ENCODE data around the gene ARSH.
A peak's percentile ranks its signal among the peaks of the same experiment; 100 is the strongest.
"Not testable (repeated sequence)": the region's sequence is repeated elsewhere in the genome, so short reads cannot be mapped to it uniquely, and the experiment has no call there.

The ARSH gene

GRCh38 chrX:3037218-3037617, 30.9 kb downstream of the ARSH start:
- DNase-seq (ENCODE audit: low spot score): no peak

- no peak for DNase-seq (ENCODE audit: low spot score)
Measured at GRCh38 chrX:3044196-3044595, 37.9 kb downstream of the ARSH start.

- no peak for DNase-seq (ENCODE audit: low spot score)
Measured at GRCh38 chrX:3044671-3045070, 38.3 kb downstream of the ARSH start.

GRCh38 chrX:3046253-3047240, 40.2 kb downstream of the ARSH start:
- no peak for DNase-seq (ENCODE audit: low spot score)

GRCh38 chrX:3050523-3051175, 44.3 kb downstream of the ARSH start:
- not testable (repeated sequence) for DNase-seq (ENCODE audit: low spot score)

- peak; percentile 1 for DNase-seq (ENCODE audit: low spot score)
Measured at GRCh38 chrX:3052860-3053259, 46.5 kb downstream of the ARSH start.

DNA sequence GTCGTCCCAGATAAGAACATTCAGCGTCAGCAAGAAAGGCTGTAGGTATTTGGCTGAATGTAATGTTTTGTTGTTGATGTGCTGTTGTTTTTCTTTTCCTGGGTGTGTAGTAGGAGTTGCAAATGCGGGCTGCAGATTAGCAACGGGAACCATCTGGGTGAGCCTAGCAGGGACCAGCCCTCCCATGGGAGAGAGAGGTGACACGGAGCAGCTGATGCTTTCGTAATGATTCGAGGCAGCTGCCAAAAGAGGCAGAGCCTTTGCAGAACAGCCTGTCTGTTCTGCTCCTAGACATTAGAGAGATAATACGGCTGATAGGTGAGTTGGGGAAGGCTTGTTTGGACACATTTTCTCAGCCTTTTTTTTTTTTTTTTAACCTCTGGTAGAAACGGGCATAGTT, 60.2 kb downstream of the ARSH start:
- DNase-seq (ENCODE audit: low spot score): no peak

DNA sequence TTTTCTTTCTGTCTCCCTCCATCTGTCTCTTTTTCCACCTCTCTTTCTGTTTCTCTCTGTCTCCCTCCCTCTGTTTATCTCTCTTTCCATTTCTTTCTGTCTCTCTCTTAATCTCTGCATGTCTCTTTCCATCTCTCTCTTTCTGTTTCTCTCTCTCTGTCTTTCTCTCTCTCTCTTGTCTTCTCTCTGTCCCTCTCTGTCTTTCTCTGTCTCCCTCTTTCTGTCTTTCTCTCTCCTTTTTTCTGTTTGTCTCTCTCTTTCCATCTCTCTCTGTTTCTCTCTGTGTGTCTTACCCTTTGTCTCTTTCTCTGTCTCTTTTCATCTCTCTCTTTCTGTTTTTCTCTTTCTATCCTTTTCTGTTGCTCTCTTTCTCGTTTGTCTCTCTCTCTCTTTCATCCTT, 69.6 kb downstream of the ARSH start:
- no peak for DNase-seq (ENCODE audit: low spot score)

DNA sequence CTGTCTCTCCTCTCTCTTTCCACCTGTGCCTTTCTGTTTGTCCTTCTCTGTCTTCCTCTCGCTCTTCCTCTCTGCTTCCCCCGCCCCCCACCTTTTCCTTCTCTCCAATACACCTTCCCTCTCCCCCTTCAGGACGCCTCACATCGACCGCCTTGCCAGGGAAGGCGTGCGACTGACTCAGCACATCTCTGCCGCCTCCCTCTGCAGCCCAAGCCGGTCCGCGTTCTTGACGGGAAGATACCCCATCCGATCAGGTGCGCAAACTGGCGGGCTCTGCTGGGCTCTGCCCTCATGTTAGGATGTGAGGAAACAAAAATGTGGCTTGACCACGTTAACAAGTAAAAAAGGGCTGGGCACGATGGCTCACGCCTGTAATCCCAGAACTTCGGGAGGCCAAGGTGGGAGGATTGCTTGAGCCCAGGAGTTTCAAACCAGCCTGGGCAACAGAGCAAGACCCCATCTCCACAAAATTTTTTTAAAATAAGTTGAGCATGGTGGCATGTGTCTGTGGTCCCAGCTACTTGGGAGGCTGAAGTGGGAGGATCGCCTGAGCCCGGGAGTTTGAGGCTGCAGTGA, 70.2 kb downstream of the ARSH start:
- no peak for DNase-seq (ENCODE audit: low spot score)

All from cerebellar cortex (tissue), 1 donor.